ENCODE results near the gene PCCA.

The PCCA gene

DNA sequence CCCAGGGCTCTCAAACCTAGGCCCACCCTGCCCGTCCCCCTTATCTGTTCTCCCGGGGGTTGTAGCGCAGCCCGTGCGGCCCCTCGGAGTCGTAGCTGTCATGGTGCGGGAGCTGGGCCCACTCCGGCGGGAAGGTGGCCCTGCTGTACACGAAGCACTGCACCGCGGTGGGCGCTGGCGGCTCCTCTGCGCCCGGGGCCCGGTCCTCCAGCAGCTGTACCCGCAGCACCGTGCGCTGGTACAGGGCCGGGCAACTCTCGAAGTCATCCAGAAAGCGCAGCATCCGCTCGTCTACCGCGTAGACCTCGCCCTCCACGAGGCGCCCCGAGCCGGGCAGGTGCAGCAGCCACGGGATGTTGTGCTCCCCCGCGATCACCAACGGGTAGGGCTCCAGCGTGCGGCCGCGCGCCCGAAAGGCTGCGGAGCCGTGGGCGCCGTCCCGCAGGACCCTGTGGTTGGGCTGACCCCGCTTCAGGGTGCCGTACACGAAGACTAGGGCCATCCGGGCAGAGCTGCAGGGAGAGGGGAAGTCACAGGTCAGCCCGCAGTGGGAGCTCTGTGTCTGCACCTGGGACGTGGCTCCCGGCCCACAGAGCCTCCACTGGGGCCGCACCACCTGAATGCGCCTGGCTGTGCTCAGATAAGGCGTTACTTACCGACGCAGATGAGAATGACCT, 443.3 kb downstream of the PCCA start:
- no peak for DNase-seq

DNA sequence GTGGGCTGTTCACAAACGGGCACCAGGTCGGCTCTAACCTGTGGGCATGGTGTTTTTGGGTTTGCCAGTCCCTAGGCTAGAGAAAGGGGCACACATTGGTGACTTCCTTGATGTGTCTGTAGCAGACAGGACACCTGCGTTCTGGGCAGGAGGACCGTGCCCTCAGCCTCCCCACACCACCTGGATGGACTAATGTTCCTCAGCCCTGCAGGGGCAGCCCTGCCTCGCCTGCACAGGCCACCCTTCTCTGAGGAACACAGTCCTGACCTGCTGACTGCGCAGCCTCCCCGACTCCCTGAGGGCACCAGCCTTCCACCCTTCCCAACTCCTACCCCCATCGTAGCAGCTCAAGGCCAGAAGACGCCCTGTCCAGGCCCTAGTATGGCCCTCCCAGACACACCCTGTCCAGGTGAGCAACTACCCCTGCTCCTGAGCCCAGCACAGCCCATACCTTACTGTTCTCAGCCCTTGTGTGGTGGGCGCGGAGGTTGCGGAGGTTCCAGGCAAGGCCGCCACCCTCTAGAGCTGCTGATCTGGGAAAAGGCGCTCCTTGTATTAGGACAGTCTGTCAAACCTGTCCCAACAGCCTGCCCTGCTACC, 444.0 kb downstream of the PCCA start:
- DNase-seq: peak in 1 of 2 experiments; percentile 45

DNA sequence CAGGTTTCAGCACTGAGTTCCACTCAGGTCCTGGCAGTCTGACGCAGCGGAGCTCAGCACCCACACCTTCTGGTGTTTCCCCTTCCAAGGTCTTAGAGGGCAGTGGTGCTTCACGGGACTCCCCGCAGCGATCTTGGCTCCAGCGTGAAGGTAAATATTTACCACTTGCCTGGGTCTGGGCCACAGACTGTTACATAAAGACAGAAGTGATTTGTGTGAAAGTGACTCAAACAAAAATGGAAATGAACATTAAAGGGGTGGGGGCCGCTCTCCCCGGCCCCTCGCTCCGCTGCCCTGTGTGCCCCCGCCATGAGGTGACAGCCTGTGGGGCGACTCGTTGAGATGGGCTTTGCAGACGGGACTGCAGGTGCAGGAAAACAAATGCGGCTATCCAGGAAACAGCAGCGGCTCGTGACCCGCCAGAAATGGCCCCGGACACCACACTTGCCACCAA, 444.7 kb downstream of the PCCA start:
- DNase-seq: peak; percentile 79 to 94

DNA sequence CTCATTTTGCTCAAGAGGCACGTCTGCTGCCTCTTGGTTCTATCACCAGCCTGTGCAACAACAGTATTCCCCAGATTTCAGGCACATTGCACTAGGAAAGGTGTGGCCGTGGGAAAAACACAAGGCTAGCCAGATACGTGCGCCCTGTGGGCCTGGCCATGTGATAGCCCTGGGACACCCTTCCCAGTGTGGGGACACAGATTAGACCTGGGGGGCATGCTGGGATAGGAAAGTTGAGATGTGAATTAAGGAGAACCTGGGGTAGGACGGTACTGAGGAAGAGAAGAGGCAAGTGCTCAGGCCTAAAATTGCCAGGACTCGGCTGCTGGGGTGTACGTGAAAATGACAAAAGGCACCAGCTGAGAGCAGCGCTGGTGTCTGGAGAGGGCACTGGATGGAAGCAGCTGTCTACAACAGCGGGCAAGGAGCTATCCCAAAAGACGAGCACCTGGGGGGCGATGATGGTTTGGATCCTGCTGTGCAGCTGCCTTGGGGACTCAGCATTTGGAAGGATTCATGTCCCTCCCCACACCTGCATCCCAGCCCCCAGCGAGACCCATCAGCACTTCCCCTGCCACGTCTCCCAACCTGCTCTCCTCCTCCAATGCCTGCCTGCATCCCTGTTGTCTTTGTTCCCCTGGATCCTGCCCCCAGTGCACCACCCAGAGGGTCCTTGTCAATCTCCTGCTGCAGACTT, 445.4 kb downstream of the PCCA start:
- peak; percentile 39 to 79 for DNase-seq

DNA sequence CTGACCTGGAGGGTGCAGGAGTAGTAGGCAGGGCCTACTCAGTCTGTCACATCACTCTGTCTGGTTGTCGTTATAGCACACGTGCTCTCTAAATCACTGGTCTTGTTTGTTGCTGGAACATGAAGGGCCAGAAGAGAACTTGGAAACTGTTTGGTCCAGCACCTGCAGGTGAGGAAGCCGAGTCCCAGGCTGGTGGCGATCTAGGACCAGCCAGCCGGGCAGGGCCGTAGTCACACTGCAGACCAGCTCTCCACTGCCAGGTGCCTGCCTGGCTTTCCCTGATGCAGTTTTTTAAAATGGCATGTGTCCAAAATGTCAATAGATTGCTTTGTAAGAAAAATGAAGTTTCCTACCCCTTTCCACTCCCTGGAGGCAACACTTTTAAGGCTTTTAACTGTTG, 446.0 kb downstream of the PCCA start:
- peak in 1 of 2 experiments; percentile 58 for DNase-seq

DNA sequence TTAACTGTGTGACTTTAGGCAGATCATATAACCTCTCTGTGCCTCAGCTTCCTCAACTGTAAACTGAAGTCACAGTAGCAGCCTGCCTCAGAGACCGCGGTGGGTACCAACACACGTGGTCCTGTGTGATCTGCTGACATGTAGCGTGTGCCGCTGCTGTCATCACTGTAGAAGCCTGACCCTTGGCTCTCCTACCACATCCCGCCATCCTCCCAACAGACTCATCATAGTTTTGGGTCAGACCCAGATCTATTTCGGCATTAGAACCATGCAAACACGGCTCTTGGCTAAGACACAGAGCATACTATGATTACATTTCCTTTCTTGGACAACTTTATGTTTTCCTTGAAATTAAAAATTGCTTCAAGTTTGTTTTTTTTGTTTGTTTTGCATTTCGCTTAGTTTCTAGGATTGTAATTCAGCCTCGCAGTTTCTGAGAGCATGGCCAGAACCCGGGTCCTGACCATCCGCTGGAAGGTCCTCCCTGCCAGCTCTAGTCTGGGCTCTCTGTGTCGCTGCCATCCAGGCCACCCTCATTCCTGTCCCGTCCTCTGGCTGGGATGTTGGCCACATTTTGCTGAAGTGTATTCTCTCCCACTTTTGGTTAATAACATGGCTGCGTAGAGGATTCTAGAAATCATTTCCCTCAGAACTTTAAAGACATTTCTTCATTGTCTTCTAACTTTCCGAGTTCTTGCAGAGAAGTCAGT, 446.7 kb downstream of the PCCA start:
- no peak for DNase-seq

DNA sequence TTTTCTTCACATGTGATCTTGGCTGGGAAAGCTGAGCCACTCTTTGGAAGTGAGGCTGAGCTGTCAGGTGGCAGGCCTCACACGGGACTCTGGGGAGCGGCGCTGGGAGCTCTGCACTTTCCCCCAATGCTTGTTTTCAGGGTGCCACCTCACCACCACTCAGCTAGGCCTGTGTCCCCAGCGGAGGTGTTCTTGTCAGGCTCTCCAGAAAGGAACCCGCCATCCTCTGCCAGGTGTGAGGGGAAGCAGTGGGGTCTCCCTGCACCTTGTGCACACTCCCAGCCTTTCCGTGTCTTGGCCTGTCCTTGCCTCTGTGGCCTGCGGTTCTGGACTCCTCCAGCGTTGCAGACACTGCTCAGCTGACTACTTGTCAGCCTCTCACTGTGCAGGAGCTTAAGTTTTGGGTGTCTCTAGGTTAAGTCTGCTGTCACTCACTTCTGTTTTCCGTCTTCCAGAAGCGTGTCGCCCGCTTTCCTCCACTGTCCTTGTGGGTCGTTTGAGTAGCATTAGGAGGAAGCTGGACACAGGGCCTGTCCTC, 447.8 kb downstream of the PCCA start:
- no peak for DNase-seq

DNA sequence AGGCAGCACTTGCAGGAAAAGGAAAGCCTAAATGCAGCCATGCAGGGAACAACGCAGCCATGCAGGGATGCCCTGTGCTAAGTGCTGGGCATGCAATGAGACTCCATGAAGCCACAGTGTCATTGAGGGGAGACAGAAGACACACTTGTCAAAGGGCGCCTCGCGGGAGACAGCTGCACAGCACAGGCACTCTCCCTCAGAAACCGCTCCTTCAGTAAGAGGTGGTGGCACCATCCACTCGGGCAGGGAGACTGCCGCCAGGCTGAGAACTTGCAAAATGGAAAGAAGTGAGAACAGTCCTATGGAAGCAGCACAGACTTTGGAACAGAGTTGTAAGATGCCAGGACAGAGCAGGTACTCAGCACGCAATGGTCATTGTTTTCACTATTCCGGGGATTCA, 448.6 kb downstream of the PCCA start:
- no peak for DNase-seq

DNA sequence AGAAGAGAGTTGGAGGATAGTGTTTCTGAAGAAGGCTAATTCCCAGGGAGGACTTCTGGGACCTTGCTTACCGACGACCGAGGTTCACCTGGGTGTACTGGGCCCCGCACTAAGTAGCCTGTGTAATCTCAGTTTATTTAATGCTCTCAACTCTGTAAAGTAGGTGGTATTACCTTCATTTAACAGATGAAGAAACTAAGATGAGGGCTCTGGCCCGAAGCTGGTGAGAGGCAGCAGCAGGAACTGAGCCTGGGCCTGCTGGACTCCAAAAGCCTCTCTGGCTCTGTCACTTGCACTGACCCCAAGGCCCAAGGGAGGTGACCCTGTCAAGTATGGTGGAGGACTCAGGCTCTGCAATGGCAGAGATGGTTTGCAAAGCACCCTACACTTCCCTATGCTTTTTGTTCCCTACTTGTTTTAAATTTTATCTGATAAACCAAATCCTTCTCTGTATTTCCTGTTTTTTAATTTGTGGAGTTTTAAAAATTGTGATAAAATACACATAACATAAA, 449.1 kb downstream of the PCCA start:
- no peak for DNase-seq

DNA sequence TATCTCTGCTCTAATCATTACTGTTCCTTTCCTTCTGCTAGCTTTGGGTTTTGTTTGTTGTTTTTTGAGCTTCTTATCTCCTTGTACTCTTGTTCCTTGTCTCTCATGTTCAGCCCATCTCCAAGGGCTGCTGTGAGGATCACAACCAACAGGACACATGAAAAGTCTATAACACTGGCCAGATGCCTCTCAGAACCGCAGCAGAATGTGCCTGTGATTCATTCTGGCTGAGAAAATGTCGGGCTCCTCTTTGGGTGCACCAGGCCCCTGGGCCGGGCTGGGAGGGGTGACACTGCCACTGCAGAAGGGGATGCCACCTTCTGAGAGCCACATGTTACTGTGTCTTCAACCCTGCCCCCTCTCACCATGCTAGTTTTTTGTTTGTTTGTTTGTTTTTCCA, 451.7 kb downstream of the PCCA start:
- no peak for DNase-seq

DNA sequence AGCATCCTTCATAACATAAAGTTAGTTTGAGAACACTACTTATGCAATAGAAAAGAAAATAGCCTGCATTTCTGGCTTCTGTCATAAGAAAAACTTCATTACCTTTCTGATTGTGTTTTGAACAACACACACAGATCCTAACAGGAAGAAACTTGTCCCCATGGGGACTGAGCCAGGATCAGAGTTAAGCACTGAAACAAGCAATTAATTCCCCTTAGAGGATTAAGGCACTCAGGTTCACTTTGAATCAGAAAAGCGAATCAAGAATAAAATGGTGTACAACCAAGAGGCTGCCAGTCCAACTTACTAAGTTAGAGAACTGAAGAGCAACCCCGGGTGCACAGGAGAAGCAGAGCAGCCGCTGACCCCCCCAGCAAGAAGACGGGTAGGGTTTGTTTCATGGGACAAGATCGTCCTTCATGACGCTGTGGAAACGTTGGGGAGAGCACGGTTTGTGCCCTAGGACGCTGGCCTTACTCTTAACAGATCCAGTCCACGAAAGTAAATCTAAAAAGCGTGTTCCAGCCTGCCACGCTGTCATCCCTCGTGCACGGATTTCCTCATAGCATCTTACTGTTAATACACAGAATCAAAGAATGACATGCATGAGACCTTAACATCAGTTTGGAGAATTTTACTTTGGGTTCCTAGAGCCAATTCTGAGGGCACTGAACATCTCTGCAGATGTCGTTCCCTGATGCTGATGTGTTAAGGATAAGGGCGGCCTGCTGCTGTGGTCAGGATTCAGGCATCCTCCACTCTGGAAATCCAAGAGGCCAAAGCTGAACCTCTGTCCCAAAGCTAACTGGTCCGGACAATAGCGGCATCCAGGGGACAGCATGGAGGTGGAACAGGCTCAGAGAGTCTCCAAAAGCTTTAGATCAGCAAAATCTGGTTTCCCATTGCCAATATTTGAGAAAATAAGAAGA, 453.3 kb downstream of the PCCA start:
- DNase-seq: no peak

DNA sequence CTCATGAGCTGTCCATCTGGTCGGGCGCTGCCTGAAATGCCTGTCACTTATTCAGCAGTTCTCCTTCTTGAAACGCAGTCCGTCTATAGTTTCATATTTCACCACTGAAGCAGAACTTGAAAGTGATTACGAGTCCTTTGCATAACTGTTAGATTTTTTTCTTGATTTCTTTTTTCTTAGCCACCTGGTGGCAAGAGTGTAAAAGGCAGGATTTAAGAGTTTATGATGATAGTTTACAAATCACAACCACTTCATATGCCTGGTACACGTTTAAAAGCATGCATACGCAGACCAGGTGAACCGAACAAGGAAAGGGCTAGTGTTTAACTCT, 453.9 kb downstream of the PCCA start:
- DNase-seq: no peak

DNA sequence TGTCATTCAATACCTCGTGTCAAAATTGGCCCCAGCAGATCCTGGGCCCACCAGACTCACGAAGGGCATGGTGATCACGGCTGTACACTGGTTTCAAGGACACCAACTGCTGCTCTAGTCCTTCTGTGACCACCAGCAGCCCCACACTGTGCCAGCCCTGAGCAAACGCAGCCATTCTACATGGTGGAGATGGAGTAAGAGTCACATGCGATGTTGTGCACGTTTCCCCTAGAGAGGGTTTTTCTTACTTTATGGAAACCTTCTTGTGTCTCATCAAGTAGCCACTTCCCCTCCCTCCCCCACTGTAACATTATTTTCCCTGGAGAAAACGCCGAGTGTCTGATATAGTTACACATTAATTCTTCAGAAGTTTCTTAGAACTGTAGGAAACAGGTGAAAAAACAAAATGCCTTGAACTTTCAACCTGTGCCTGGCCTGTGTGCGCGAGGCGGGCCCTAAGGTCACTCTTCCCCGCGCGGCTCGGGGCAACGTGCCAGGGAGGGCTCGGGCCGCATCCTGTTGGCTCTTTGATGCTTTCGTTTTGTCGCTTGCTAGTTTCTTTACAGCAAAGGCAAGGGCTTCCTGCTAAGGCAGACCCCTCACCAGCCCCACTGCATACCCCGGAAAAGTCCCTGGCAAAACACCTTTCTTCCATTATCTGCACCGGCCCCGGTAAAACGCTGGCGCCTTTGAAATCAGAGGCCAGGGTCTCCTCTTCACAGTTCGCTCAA, 455.1 kb downstream of the PCCA start:
- no peak for DNase-seq

DNA sequence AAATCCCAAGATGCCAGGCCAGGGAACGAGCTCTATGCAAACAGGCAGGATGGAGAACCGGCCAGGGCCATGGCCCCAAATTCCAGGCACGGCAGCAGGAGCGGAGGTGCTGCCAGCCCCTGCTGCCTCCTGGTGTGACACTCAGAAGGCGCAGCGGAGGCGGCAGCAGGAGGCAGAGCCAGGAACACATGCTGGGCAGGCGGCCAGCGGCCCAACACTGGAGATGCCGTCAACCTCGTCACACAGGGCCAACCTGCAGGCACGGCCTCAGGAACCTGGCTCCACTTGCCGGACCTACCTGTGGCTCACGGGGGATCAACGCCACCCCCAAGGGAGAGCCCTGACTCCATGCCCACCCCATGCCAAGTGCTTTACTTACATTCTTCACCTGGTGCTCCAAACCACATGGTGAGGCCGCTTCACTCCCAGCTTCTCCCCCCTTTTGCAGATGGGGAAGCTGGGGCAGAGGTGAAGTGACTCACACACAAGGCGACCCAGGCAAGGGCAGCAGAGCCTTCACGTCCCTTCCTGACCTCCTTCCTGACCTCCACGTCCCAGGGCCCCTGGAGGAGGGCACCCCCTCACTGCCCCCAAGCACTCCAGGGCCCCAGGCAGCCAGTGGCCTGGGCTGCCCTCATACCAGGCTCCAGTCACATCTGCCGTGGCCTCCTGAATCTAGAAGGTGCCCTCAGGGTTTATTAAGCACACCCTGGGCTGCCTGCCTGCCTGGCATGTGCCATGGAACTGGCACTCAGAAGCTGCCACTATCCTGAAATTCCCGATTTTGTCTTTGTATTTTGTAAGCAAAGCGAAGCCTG, 456.2 kb downstream of the PCCA start:
- no peak for DNase-seq

DNA sequence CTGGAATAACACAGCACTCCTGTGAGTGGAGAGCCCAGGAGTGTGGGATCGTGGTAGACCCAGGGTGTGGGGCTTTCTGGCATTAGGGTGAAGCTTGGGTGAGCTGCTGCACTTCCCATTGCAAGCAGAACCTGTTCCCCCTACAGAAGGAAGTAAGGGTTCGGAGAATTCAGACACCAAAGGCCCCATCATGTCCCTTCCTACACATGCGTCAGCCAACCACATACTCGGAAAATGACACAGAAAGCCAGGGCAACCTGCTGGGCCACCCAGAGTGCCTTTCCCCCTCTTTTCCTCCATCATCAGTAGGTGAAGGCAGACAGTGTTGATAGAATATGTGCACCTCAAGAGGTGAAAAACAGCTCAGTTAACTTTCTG, 456.8 kb downstream of the PCCA start:
- DNase-seq: no peak

DNA sequence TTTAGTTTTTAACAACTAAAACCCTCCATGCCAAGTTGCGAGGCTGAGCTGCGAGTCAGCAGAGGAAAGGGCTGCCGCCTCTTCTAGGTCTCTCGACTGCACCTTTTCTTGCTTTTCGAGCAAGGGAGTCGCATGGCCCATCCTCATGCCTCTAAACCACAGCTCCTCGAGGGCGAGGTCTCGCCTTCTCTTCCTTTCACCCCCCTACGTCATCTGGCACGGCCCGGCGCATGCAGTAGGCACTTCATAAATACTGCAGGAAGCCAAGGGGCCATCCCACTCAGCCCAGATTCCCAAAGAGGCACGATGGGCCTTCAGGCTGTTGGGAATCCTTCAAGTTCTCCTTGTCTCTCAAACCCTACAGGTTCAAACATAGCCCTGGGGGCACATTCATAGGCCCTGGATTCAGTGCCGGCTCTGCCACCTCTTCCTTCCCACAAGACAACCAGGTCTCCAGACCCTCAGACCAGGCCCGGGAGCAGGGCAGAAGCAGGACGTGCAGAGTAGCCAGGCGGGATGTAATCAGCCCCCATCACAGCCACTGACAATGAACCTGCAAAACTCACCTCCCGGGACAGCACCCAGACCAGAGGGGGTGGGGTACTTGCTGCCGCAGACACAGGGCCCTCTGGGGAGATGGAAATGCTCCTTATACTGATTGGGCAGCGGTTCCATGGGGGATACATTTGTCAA, 458.0 kb downstream of the PCCA start:
- no peak for DNase-seq

DNA sequence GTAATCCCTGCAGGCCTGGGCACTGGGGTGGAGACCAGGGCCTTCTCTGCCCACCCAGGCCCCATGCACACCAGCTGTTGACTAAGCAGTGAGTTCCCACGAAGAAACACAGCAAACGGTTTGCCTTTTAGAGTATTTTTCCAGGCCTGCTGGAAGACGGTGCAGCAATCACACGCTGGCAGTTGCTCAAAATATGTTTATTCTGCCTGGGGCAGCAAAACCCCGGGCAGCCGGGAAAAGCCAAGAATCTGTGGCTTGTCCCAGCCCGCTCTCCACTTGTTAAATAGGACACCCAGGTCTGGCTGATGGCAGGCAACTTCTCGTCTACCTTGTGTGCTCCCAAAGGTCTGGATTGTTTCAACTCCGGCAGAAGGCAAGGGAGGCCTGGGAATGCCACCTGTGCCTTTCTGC, 458.9 kb downstream of the PCCA start:
- peak in 1 of 2 experiments; percentile 53 for DNase-seq

DNA sequence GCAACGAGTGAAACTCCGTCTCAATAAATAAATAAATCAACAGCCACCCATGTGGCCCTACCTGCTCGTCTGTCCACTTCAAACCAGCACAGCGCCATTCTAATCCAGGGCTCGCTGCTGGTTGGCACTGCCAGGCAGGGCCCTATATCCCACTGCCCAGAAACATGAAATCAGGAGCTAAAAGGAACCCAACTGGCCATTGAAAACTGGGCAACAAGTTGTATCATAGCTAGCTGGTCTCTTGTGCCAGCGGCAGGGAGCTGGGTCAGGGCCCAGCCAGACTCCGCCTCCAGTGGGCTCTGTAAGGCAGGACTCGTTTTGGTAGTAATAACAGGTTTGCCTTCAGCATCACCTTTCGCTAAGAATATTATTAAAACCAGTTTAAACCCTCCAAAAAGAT, 460.4 kb downstream of the PCCA start:
- no peak for DNase-seq

DNA sequence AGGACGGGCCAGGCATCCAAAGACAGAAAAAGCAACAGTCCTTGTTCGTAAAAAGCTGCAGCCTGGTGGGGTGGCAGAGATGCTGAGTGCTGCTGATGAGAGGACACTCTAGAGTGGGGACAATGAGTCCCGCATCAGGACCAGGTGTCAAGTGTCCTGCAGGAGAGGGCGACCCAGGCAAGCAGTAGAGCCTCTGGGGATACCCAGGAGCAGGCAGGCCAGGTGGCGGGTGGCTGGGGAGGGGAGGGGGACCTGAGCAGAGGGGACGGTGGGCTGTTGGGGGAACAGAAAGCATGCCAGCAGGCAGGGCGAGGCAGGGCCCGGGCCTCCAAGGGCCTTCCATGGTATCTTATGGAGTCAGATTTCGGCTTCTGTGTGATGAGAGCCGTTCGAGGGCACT, 463.9 kb downstream of the PCCA start:
- DNase-seq: no peak

DNA sequence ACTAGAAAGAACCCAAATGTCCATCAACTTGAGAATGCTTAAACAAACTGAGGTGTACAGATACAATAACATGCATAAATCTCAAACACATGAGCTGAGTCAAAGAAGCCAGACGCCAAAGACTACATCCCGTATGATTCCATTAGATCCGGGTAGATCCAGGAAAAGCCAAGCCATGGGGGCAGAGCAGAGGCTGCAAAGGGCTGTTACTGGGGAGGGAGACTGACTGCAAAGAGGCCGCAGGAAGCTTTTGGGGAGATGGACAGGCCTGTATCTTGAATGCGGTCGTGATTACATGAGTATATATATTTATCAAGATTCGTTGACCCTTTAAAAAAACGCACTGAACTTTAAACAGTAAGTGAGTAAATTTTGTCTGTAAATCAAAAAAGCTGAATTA, 471.0 kb downstream of the PCCA start:
- no peak for DNase-seq
